Stimulated activated CD8-positive, alpha-beta memory T cell treated with anti-CD3 and anti-CD28 coated beads, Interleukin-15, amount 100 ng/mL, for 4 hours (primary cell): Measurements from ENCODE around the gene ZGPAT.

Source experiments
- DNase-seq, 2 donors: peaks; one replicate each; pipeline ENCODE4 v3.0.0-alpha.2; 2020; ENCODE audit warnings: low read depth in 2 of 2

ZGPAT gene

GRCh38 chr20:63782521-63782971 lies 74.7 kb downstream of the ZGPAT start:
- DNase-seq: peak in 1 of 2 donors; percentile 13

DNA sequence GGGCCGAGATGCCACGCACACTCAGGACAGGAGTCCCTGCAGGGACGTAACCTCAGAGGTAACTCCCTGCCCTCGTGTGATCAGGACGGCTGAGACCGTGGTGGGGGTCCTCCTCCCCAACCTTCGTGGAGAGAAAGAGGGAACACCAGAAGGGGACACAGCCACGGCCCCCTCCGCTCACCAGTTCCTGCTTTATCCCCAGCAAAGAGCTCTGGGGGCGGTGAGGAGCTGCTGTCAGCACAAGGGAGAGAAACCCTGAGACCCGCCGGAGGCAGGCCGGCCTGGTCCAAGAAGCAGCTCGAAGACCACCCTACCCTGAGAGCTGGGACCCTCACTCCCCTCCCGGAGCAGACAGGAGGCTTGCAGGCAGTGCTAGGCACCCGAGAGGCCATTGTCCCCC lies 76.1 kb downstream of the ZGPAT start:
- no peak for DNase-seq

GRCh38 chr20:63785691-63786131 lies 77.9 kb downstream of the ZGPAT start:
- DNase-seq: no peak
